Calu3 (cell line): ENCODE results near the gene SLC9A7. TPM values are rescaled to one million over a fixed set of nuclear protein-coding genes. Genes with fewer than 3 reads are reported as not detected.

ENCODE experiments used
- BruUV-seq: library from RNA; stranded (reverse); fragments of 400-500 nt; replicated peaks from 2 replicates; lab custom pipeline; 2021; lab: Mats Ljungman, UMichigan
- CTCF ChIA-PET: fragments of 300-600 bp; sonication (Branson Sonifier 250); formaldehyde crosslinking; loops from one replicate; lab custom pipeline; 2022; ENCODE audit warnings: antibody characterized with exemption; lab: Charles Lee
- DNase-seq: peaks from one replicate; pipeline ENCODE4 v3.0.0; 2022
- H3K27ac Mint-ChIP-seq: one replicate; pipeline ENCODE4 v1.8.0; 2022; ENCODE audit warnings: mixed read lengths; ENCODE audit not compliant: unreplicated experiment
- H3K27me3 Mint-ChIP-seq: one replicate; pipeline ENCODE4 v1.8.0; 2022; ENCODE audit warnings: mixed read lengths; ENCODE audit not compliant: unreplicated experiment
- H3K36me3 Mint-ChIP-seq: one replicate; pipeline ENCODE4 v1.8.0; 2022; ENCODE audit warnings: mild to moderate bottlenecking, moderate library complexity, mixed read lengths; ENCODE audit not compliant: insufficient read depth, unreplicated experiment
- H3K4me1 Mint-ChIP-seq: one replicate; pipeline ENCODE4 v1.8.0; 2022; ENCODE audit warnings: mild to moderate bottlenecking, low read depth, mixed read lengths; ENCODE audit not compliant: unreplicated experiment
- H3K4me3 Mint-ChIP-seq: one replicate; pipeline ENCODE4 v1.8.0; 2022; ENCODE audit warnings: mild to moderate bottlenecking, low read depth, moderate library complexity, mixed read lengths; ENCODE audit not compliant: unreplicated experiment
- H3K9me3 Mint-ChIP-seq: one replicate; pipeline ENCODE4 v1.8.0; 2022; ENCODE audit warnings: low read depth, mixed read lengths; ENCODE audit not compliant: unreplicated experiment
- CTCF ChIP-seq: fragments of 200-600 bp; IDR thresholded peaks from one replicate; pipeline ENCODE4 v1.8.0; 2022; ENCODE audit warnings: antibody characterized with exemption; ENCODE audit not compliant: unreplicated experiment
- intact Hi-C: fragments of 100-400 bp; cut with micrococcal nuclease; formaldehyde crosslinking; loops from one replicate; pipeline ENCODE4 v1.10.0; 2022; ENCODE audit not compliant: unreplicated experiment
- total RNA-seq: library from RNA; stranded (reverse); gene quantifications from 2 replicates; pipeline ENCODE4 v1.2.3, GENCODE V29; 2022

SLC9A7 gene
- total RNA-seq, 1 experiment from 2014 or later, result 83.3 TPM

GRCh38 chrX:46607916-46608315 lies 151.0 kb downstream of the SLC9A7 start:
- intact Hi-C loops, result no loop called here
- no peaks in the 10 kb centered on the region for H3K27me3 Mint-ChIP-seq
- CTCF ChIA-PET, result no interaction called here
- no peak overlapping the region for H3K4me3 Mint-ChIP-seq
- H3K36me3 Mint-ChIP-seq, result peaks cover 22% of the 10 kb centered on the region
- DNase-seq, result no peak
- no peak overlapping the region for H3K27ac Mint-ChIP-seq
- H3K4me1 Mint-ChIP-seq, result no peaks in the 10 kb centered on the region
- no peaks in the 10 kb centered on the region for H3K9me3 Mint-ChIP-seq
- BruUV-seq, result no TSS peak
- TF ChIP-seq CTCF, result no peak

- CTCF ChIA-PET, result no interaction called here
- Mint-ChIP-seq H3K4me3 (no peak overlapping the region), H3K27ac (no peak overlapping the region), H3K36me3 (peaks cover 19% of the 10 kb centered on the region), H3K9me3 (no peaks in the 10 kb centered on the region), H3K27me3 (no peaks in the 10 kb centered on the region), H3K4me1 (no peaks in the 10 kb centered on the region)
- TF ChIP-seq CTCF, result no peak
- intact Hi-C loops, result no loop called here
- no peak for DNase-seq
- no TSS peak for BruUV-seq
Measured at GRCh38 chrX:46602468-46603102, 156.3 kb downstream of the SLC9A7 start.

DNA sequence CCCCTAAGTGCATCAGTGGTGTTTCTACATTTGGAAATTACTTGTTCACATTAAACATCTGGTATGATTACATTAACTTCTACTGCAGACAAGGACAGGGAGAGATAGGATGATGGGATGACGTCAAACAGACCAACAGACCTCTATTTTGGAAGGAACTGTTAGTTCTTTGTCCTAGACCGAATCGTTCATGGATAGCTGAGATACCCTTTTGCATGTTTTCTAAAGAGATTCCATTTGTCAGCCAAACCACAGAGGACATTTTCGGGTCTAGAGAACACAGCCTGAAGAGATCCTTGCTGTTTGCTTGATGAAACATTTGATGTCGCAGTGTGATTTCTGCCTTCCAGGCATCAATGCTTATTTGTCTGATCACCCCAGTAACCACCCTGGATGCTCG lies 157.6 kb downstream of the SLC9A7 start:
- no peaks in the 10 kb centered on the region for H3K27me3 Mint-ChIP-seq
- H3K27ac Mint-ChIP-seq, result no peak overlapping the region
- no peak for DNase-seq
- intact Hi-C loops, result no loop called here
- no peak overlapping the region for H3K4me3 Mint-ChIP-seq
- peaks cover 14% of the 10 kb centered on the region for H3K36me3 Mint-ChIP-seq
- H3K9me3 Mint-ChIP-seq, result no peaks in the 10 kb centered on the region
- H3K4me1 Mint-ChIP-seq, result no peaks in the 10 kb centered on the region
- no TSS peak for BruUV-seq
- CTCF ChIA-PET, result no interaction called here
- TF ChIP-seq CTCF, result no peak

DNA sequence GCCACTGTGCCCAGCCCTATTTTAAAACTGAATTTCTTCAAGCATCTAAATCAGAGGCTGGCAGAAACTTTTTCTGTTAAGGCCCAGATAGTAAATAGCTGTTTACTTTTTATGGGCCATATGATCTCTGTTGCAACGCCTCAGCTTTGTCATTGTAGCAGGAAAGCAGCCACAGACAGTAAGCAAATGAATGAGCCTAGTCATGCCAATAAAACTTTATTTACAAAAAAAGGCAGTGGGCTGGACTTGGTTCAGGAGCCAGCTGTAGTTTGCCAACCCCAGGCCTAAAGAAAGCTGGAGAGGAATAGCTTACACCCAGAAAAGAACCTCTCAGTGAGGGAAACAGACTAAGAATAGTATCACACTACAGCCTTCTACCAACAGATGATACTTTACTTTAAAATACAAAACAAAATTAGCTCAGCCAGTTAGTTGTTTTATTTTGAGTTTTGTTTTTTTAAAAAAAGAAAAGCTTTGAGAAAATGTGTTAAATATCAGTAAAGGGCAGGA lies 159.8 kb downstream of the SLC9A7 start:
- H3K36me3 Mint-ChIP-seq, result peaks cover 19% of the 10 kb centered on the region
- DNase-seq, result no peak
- BruUV-seq, result no TSS peak
- no peak overlapping the region for H3K4me3 Mint-ChIP-seq
- intact Hi-C loops, result no loop called here
- no peaks in the 10 kb centered on the region for H3K27me3 Mint-ChIP-seq
- H3K9me3 Mint-ChIP-seq, result no peaks in the 10 kb centered on the region
- TF ChIP-seq CTCF, result no peak
- CTCF ChIA-PET, result interaction anchor here (1.1 kb wide), 1 partner anchor 44 kb away, joined by 3 read pairs; no protein-coding TSS in a partner anchor
- H3K27ac Mint-ChIP-seq, result no peak overlapping the region
- H3K4me1 Mint-ChIP-seq, result peaks cover 2% of the 10 kb centered on the region
